Measurements from ENCODE around the gene SLC7A5. TPM values are rescaled to one million over a fixed set of nuclear protein-coding genes. Genes with fewer than 3 reads are reported as not detected.

Gene SLC7A5
- total RNA-seq, 2 experiments from 2014 or later, result 140 to 283 TPM

- TF ChIP-seq EZH2phosphoT487 (IDR thresholded peaks at IDR 0.05; ENCODE audit: borderline replicate concordance, low read depth, low read length) (no peak), CTCF (conservative IDR thresholded peaks at IDR 0.05; ENCODE audit: low read length) (no peak)
- no TSS peak for BruUV-seq (replicated peaks)
- no peak overlapping the region for H3K4me2 ChIP-seq (ENCODE audit: low read length)
- peaks cover 58% of the 10 kb centered on the region for H3K4me1 ChIP-seq (ENCODE audit: insufficient read depth, low read length, poor library complexity, severe bottlenecking)
- H3K9me3 ChIP-seq (ENCODE audit: low read length), result no peaks in the 10 kb centered on the region
- CTCF ChIA-PET (ENCODE audit: unreplicated experiment), result interaction anchor here (0.6 kb wide), 1 partner anchor 9 kb away, joined by 4 read pairs; no protein-coding TSS in a partner anchor
- DNase-seq (ENCODE audit: low spot score), result no peak
- H3K9me2 ChIP-seq (ENCODE audit: insufficient read depth, low read length), result no peaks in the 10 kb centered on the region
- no peak overlapping the region for H2AFZ ChIP-seq (ENCODE audit: low read length)
- no peak overlapping the region for H3K4me3 ChIP-seq (ENCODE audit: low read depth, low read length, poor library complexity, severe bottlenecking)
- intact Hi-C loops (cut with micrococcal nuclease; ENCODE audit: unreplicated experiment), result no loop called here
- POLR2A ChIA-PET, result no interaction called here
- no peaks in the 10 kb centered on the region for H3K79me2 ChIP-seq (ENCODE audit: insufficient read depth, low read depth, low read length)
- 0 out of 2 replicates have a peak, but pooled peaks cover 7% of the 10 kb centered on the region for H4K20me1 ChIP-seq (ENCODE audit: insufficient read depth, low read length)
- peaks cover 67% of the 10 kb centered on the region for H3K36me3 ChIP-seq (ENCODE audit: insufficient read depth, low read length)
- no peak overlapping the region for H3K27ac ChIP-seq (ENCODE audit: low read depth, low read length, poor library complexity, severe bottlenecking)
Measured at GRCh38 chr16:87829988-87830672, 39.2 kb downstream of the SLC7A5 start.

GRCh38 chr16:87829622-87829980 is 39.7 kb downstream of the SLC7A5 start:
- CTCF ChIA-PET (ENCODE audit: unreplicated experiment), result interaction anchor here (0.6 kb wide), 1 partner anchor 9 kb away, joined by 4 read pairs; no protein-coding TSS in a partner anchor
- no TSS peak for BruUV-seq (replicated peaks)
- Histone ChIP-seq H3K9me3 (ENCODE audit: low read length) (no peaks in the 10 kb centered on the region), H3K36me3 (ENCODE audit: insufficient read depth, low read length) (peaks cover 62% of the 10 kb centered on the region), H3K27ac (ENCODE audit: low read depth, low read length, poor library complexity, severe bottlenecking) (no peak overlapping the region), H3K4me1 (ENCODE audit: insufficient read depth, low read length, poor library complexity, severe bottlenecking) (peaks cover 59% of the 10 kb centered on the region), H3K4me3 (ENCODE audit: low read depth, low read length, poor library complexity, severe bottlenecking) (no peak overlapping the region), H2AFZ (ENCODE audit: low read length) (no peak overlapping the region), H3K79me2 (ENCODE audit: insufficient read depth, low read depth, low read length) (no peaks in the 10 kb centered on the region), H3K4me2 (ENCODE audit: low read length) (no peak overlapping the region), H3K9me2 (ENCODE audit: insufficient read depth, low read length) (no peaks in the 10 kb centered on the region), H4K20me1 (ENCODE audit: insufficient read depth, low read length) (0 out of 2 replicates have a peak, but pooled peaks cover 7% of the 10 kb centered on the region)
- TF ChIP-seq EZH2phosphoT487 (IDR thresholded peaks at IDR 0.05; ENCODE audit: borderline replicate concordance, low read depth, low read length) (no peak), CTCF (conservative IDR thresholded peaks at IDR 0.05; ENCODE audit: low read length) (no peak)
- no peak for DNase-seq (ENCODE audit: low spot score)
- POLR2A ChIA-PET, result interaction anchor here (0.6 to 1.0 kb wide), 2 partner anchors 14 to 49 kb away, joined by 3 to 8 read pairs; no protein-coding TSS in a partner anchor
- intact Hi-C loops (cut with micrococcal nuclease; ENCODE audit: unreplicated experiment), result no loop called here
